DMS114 treated with DMSO at 0.1 percent for 48 hours (cell line): ENCODE measurements around the gene ADGRV1.
A peak's percentile ranks its signal among the peaks of the same experiment; 100 is the strongest.

ENCODE experiments used
- DNase-seq: peaks from one replicate; lab custom pipeline; 2025; ENCODE audit not compliant: unreplicated experiment; lab: John Stamatoyannopoulos, UW

ADGRV1 gene

GRCh38 chr5:90861843-90862586 lies 303.4 kb downstream of the ADGRV1 start:
- no peak for DNase-seq

DNA sequence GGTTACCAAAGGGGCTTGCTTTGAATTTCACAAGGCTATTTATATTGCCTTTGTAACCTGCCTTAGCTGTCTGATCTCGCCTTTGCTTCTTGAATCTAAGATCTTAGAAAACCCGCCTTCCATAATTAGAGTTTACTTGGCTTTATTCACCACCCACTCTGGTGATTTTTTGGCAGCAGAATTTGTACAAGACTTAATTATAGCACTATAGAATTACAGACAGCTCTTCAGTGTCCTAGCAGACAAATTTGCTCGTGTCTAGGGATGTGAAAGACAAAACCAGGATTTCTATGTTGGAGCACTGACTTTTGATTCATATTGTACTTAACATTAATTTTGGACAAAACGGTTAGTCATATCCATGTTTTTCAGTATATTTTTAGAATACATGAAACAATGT lies 306.6 kb downstream of the ADGRV1 start:
- no peak for DNase-seq

DNA sequence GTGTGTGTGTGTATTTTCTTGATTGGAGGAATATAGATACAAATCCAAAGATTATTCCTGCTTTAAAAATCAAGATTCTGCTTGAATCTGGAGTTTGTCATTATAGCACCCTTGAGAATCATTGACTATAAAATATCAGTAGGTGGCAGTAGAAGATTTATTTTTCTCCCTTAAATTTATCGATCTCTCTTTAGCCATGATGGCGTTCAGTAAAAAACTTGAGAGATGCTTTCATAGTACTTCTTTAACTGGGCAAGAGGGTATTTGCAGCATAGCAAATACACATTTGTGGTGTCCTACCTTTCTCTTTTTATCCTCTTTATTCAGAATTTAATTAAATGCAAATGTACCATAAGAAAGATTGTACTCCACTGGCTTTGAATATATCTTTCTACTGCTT lies 307.7 kb downstream of the ADGRV1 start:
- peak; percentile 67 for DNase-seq

DNA sequence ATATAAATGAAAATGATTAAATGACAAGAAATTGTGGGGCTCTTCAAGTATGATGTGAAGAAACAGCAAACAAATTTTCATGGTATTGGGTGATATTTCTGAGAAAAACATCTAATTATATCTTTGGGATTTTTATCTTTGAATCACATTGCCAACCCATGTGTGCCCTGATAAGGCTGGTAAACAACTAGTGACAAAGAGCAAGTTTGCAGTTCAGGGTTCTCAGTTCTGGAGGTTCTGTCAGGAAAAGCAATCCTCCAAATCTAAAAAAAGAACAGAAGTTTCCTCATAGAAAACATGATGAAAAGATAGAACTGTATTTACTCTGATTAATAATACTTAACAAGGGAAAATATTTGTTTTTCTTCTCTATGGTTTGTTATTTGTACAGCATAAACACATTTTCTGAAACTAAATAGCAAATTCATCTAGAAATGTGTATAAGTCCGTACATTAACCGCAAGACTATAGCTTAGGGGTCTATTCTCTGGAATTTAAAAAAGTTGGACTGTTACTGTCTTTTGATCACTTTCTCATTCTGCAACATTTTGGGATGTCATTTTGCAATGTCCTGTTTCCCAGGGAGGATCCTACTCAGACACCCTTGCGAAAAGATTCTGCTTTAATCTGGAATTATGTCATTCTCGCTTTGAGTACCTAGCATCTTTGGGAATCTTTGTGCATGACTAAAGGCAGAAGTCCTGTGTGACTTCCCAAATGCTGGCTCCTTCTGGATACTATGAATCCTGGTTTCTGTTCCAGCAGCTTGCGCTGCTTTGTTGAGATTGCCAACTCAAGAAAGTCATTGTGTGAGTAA lies 308.5 kb downstream of the ADGRV1 start:
- DNase-seq = no peak

GRCh38 chr5:90868799-90869198 lies 310.2 kb downstream of the ADGRV1 start:
- no peak for DNase-seq

DNA sequence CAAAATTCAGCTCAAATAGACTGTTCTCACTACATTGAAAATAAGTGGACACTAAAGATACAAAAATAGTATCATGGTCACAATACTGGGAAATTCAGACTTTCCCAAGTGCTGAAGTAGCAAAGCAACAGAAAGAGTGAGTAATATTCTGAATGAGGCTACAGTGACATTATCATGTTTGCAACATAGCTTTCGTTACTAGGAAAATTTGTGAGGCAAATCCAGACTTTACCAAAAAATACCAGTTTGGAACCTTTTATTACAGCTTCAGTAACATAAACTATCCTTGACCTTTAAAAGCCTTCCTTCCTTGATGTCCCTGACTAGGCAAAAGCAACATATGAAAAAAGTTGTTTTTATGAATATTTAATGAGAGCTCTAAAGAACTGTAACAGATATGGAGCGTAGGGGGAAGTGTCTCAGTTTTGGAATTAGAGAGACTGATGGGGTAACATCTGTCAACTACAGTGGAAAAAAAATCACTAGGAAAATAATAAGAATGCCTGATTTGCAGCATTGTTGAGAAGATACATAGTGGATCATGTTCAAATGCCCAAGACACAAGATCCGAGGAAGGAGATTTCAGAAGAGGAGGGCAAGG lies 312.9 kb downstream of the ADGRV1 start:
- no peak for DNase-seq

- no peak for DNase-seq
These were observed 314.5 kb downstream of the ADGRV1 start for GRCh38 chr5:90873033-90873517.

DNA sequence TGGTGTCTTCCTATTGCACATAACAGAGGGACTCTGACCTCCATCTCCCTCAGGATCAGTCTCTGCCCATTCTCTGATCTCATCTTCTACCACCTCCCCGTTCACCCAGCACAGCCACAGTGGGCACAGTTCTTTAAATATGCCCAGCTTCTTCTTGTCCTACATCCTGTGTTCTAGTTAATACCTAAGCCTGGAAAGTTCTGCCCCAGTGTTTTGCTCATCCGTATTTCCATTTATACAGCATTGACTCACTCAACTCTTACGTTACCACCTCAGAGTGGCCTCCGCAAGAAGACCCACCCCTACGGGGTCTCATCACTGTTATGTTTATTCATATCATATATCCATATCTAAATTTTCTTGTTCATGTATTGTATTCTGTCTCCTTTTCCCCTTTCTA lies 315.5 kb downstream of the ADGRV1 start:
- no peak for DNase-seq

GRCh38 chr5:90875456-90875855 lies 316.9 kb downstream of the ADGRV1 start:
- no peak for DNase-seq

DNA sequence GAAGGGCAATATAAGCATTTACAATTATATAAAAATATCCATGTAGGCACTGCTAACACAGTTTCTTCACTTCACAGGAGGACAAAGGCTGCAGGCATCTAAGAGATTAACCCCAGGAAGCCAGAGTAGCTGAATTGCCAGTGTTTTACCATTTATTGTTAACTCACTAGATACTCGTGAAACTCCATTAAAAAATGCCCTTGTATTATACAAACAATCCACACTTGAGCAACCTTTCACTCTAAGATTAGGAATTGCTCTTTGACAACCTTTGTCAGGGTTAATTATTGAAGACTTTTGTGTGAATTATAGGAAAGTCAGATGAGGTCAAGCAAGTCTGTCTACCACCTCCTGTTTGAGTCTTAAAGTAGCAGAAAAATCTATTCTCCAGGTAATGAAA lies 317.8 kb downstream of the ADGRV1 start:
- no peak for DNase-seq

DNA sequence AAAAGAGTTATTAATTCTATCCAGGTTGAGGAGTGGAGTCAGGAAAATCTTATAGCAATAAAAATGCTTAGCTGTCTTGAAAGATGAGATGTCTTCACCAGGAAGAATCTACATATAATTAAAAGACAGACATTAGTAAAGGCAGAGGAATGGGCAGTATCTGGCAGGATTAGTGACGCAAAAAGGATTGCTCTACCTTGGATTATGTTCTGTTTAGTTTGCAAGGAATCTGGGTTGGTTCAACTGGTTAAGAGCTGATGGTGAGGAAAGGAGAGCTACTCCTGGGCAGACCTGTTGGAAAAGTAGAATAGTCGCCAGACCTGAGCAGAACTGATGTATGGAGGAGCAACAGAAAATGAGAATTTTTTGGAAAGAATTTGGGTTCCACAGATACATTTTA lies 318.5 kb downstream of the ADGRV1 start:
- DNase-seq = no peak

DNA sequence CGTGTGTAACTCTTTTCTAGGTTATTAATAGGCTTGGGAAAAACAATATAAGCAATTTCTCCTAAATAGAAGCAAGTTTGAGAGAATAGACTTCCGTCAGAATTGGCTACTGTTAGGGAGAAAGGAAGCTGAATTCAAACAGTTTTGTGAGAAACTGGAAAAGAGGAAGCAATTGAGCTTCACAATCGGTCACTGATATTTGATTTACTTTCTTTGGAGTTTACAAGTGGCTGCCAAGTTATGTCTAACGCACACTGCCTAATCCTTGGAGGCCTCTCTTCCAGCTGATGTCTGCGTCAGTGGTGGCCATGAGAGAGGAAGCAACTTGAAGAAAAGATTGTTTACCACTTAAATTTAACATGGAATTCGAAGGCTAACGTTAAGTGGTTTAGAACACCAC lies 319.5 kb downstream of the ADGRV1 start:
- DNase-seq = no peak

- DNase-seq = no peak
These were observed 320.1 kb downstream of the ADGRV1 start for GRCh38 chr5:90878549-90879196.

DNA sequence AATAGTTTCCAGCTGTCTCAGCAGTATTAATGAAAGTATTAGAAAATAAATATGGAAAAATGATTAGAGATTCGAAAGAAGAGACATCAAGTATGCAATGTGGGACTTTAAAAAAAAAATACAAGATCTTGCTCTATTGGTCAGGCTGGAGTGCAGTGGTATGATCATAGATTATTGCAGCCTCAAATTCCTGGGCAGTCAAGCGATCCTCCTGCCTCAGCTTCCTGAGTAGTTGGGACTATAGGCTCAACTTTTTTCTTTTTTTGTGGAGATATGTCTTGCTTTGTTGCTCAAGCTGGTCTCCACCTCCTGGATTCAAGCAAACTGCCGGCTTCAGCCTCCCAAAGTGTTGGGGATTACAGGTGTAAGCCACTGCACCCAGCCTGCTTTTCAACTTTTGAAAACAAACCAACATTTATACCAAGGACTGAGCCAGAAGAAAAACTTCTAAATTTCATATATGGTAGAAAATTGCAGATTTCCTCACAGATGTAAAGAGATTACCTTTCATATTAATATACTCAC lies 323.1 kb downstream of the ADGRV1 start:
- DNase-seq = no peak

DNA sequence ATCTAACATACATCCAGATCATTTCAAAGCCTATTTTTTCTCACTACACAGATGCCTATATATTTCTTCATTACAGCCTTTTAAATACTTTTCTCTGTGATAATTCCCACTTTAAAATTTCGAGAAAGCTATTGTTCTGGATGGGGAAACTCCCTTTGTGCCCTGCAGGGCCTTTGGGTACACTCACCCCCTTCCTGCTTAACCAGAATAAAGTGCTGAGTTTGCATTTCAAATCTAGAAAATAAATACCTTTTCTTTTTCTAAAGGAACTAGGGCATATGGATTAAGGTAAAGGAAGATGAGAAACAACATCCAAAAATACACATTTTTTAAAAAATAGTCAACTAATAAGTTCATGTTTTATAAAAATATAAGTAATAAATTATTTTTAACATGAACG lies 323.9 kb downstream of the ADGRV1 start:
- no peak for DNase-seq

GRCh38 chr5:90885180-90885868 lies 326.7 kb downstream of the ADGRV1 start:
- no peak for DNase-seq

DNA sequence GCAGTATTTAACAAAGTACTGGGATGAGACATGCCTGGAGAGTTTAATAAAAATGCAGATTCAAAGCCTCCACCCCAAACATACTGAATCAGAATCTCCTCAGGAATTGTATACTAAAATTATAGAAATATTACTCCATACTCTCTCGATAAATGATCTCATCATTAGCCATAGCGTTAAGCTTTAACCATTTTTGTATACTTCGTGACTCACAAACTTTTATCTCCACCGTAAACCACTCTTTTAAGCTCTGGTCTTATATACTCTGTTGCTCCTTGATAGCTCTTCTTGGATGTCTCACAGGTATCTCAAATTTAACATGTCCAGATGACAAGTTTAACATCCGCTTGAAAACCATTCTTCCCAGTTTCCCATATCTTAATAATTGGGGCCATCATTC lies 327.8 kb downstream of the ADGRV1 start:
- DNase-seq = no peak

DNA sequence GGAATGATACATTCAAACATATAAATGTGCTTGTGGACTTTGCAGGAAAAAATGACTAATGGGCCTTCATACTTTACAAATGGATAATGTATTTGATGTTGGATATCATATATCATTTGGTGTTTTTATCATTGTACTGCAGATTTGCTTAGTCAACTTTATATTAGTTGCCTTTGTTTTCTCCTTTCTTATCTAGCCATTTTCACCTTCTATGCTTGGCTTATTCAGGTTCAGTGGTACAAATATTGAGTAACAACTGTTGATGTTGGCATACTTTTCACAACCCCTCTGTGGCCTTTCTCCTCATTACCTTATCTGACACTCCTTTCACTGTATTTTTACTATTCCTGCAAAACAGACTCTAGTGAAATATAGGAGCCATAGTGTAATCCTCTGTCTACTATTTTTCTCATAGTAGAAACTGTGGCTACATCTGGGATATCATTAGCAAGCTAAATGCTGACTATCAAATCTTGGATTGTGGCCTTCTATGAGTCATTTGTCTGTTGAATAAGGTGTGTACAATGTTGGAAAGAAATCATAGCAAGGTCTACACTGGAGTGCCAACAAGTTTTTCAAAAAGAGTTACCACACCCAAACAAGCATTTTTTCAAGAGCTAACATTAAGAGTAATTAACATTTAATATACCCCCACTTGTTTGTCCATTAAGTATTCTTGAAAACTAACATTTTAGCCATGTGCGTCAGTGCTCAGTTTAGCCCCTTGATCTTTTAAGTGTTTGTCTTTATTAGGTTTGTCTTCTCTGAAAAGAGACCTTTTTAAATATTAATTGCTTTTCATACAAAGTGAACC lies 330.1 kb downstream of the ADGRV1 start:
- no peak for DNase-seq

DNA sequence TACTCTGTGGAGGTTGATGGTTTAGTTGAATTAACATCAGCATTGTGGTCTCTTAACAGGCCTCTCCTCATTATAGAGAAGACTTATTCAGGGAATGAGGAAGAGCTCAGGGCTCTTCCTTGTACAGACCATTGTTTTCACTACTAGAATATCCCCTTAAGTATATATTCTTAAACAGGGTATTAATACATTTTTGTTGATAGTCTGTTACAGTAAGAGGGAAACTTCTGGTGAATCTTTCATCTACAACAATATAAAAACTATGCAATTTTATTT lies 330.7 kb downstream of the ADGRV1 start:
- no peak for DNase-seq

GRCh38 chr5:90890180-90890579 lies 331.6 kb downstream of the ADGRV1 start:
- DNase-seq = no peak
